Activated CD4-positive, alpha-beta T cell treated with anti-CD3 and anti-CD28 coated beads, Interleukin-10, Interleukin-2, amounts not matched to agents 100 ng/mL and 50 ng/mL, durations not matched to agents 16 hours and 8 hours (primary cell): Measurements from ENCODE around the gene SRP72.
"Not testable (repeated sequence)": the region's sequence is repeated elsewhere in the genome, so short reads cannot be mapped to it uniquely, and the experiment has no call there.

Source experiments
- DNase-seq: peaks from one replicate; pipeline ENCODE4 v3.0.0-alpha.2; 2020

SRP72 gene, protein sequence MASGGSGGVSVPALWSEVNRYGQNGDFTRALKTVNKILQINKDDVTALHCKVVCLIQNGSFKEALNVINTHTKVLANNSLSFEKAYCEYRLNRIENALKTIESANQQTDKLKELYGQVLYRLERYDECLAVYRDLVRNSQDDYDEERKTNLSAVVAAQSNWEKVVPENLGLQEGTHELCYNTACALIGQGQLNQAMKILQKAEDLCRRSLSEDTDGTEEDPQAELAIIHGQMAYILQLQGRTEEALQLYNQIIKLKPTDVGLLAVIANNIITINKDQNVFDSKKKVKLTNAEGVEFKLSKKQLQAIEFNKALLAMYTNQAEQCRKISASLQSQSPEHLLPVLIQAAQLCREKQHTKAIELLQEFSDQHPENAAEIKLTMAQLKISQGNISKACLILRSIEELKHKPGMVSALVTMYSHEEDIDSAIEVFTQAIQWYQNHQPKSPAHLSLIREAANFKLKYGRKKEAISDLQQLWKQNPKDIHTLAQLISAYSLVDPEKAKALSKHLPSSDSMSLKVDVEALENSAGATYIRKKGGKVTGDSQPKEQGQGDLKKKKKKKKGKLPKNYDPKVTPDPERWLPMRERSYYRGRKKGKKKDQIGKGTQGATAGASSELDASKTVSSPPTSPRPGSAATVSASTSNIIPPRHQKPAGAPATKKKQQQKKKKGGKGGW

GRCh38 chr4:56467284-56468096 lies at the start of gene SRP72:
SRP72 (plus strand) TSS chr4:56467617; CDS start chr4:56467636, 19 bp downstream.
- DNase-seq = peak; percentile 92

DNA sequence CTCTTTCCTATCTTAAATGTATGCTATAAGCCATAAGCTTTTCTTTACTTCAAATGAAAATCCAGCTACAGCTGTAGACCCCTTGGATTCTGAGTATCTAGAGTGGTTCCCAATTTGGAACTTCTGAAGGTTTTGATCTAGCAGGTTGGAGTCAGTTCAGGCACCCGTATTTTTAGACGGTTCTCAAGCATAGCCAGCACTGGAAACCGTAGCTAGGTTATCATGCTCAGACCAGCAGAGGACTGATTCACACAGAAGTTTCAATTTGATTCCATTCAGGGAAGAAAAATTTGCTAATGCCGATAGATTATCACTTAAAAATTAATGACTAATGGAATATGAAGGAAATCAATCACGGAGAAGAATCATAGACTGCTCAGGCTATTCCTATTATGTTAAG lies 43.2 kb upstream of the SRP72 start:
- DNase-seq = no peak

- DNase-seq = peak; percentile 19
Observed at GRCh38 chr4:56424697-56425514, 42.5 kb upstream of the SRP72 start.

DNA sequence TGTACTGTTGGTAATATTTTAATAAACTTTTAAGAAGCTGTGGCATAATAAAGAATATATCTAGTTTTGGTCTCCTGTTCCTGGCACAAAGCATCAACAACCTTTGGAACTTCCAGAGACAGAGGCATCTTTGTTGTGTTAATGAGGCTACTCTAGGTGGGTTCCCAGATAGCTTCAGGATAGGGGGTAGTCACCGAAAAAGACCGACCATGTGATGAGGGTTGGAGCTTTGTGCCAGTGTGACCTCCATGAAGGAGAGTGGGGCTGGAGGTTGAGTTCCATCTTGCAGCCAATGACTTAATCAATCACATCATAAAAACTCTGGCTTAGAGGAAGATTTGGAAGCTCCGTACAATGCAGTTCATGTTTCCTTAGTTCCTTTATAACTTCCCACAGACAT lies 41.9 kb upstream of the SRP72 start:
- DNase-seq = no peak

DNA sequence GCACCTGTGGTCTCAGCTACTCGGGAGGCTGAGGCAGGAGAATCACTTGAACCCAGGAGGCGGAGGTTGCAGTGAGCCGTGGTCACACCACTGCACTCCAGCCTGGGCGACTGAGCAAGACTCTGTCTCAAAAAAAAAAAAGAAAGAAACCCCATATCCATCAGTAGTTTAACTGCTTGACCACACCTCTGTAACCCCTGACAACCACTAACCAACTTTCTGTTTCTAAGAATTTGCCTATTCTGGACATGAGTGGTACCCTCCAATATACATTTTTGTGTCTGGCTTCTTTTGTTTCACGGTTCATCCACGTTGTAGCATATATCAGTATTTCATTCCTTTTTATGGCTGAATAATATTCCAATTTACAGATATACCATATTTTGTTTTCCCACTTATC lies 41.1 kb upstream of the SRP72 start:
- DNase-seq = no peak

DNA sequence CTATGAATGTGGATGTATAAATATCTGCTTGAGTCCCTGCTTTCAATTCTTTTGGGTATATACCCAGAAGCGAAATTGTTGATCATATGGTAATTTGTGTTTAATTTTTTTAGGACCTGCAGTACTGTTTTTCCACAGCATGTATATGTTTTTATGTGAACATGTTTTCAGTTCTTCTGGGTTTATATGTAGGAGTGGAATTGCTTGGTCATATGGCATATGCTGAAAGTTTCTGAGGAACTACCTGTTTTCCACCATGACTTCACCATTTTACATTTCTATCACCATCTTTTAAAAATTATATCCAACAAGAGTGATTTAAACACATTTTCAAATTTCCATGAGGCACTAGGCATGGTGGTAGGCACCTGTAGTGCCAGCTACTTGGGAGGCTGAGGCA lies 40.2 kb upstream of the SRP72 start:
- DNase-seq = no peak

- DNase-seq = no peak
Observed at GRCh38 chr4:56430203-56430602, 37.2 kb upstream of the SRP72 start.

GRCh38 chr4:56433280-56433679 lies 34.1 kb upstream of the SRP72 start:
- DNase-seq = no peak

DNA sequence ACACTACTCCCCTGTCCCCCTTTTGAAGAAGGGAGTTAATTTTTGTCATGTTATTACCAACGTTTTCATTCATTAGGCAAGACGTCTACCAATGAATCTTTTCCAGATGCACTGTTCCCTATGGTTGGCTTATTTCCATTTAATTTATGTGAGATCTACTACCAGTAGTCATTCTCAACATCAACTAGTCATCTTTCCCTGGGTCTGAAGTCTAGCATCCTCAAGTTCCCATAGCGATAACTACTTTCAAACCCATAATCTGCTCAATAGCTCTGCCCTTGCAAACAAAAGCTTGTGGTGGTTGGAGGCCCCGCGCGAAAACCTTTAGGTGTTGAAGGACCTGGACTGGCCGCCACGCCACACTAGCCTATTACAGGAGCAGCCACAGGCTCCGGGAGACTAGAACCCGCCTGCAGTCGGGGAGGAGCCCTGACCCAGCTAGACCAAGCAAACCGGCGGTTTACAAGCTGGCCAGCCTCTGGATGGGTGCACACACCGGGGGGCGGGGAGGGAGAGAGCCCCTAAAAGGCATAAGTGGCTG lies 32.7 kb upstream of the SRP72 start:
- peak; percentile 61 for DNase-seq

GRCh38 chr4:56435140-56435926 lies 32.1 kb upstream of the SRP72 start, which contains the start of gene PPAT:
PPAT (minus strand) TSS chr4:56435615; CDS start chr4:56435477, 138 bp downstream.
- peak; percentile 99 for DNase-seq

DNA sequence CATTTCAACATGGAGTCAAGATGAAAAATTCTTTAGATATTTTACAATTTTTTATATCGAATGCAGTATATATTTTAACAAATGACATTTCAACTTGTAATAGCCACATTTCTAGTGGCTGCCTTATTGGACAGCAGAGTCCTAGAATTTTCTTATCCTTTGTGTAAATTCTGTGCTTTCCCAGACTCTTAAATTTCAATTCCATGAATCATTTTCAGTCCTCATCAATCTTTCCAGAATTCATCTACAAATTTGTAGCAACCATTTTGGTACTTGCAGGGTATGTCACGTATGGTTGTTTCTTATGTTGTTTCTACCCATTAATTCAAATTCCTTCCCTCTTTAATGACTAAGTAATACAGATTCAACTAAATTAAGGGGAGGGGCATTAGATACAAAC lies 28.7 kb upstream of the SRP72 start:
- DNase-seq = no peak

DNA sequence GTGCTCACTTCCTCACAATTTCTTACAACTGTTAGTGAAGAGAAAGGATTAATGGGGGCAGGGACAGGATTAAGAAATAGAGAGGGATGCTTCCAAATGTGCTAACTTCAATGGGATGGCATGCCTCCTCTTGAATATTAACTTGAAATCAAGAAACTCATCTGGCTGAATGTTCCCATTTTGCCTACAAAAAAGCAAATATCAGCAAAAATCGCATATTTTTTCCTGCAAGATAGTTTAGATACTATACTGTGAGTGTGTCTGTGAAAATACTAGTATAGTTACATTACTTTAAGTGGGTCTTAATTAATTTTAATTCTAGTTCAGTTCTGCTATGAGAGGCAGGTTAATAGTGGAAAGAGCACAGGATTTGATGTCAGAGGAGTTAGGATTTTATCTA lies 26.4 kb upstream of the SRP72 start:
- no peak for DNase-seq

- DNase-seq = no peak
Observed at GRCh38 chr4:56444719-56445118, 22.7 kb upstream of the SRP72 start.

GRCh38 chr4:56445699-56446098 lies 21.7 kb upstream of the SRP72 start:
- no peak for DNase-seq

GRCh38 chr4:56448301-56448700 lies 19.1 kb upstream of the SRP72 start:
- DNase-seq = no peak

- not testable (repeated sequence) for DNase-seq
Observed at GRCh38 chr4:56449475-56449874, 17.9 kb upstream of the SRP72 start.

DNA sequence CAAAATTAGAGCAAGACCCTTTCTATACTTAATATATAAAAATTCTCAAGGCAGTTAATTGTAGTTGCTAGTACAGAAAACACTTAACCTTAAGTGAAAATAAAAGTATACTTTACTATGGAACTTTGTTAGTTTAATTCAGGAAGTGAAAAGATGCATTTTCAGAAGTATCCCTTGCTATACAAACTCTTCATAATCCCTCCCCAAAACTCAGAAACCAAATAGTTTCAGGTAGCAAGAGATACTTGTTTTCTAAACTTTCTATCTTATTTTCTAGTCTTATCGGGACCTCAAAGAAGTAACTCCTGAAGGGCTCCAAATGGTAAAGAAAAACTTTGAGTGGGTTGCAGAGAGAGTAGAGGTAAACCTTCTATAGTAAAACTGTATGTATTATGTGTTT lies 17.1 kb upstream of the SRP72 start:
- no peak for DNase-seq

DNA sequence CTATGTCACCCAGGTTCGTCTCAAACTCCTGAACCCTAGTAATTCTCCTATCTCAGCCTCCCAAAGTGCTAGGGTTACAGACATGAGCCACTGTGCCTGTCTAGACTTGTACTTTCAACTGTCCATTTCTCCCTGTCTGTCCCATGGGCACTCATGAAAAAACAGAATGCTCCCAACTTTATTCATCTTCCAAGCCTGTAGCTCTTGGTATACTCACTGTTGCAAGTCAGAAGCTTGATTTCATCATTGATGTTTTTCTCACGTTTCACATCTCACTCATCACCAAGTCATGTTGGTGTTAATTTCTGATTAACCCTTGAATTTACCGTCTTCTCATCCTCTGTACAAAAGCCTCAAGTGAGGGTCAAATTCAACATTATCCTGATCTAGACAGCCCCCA lies 7.3 kb upstream of the SRP72 start:
- DNase-seq = no peak

DNA sequence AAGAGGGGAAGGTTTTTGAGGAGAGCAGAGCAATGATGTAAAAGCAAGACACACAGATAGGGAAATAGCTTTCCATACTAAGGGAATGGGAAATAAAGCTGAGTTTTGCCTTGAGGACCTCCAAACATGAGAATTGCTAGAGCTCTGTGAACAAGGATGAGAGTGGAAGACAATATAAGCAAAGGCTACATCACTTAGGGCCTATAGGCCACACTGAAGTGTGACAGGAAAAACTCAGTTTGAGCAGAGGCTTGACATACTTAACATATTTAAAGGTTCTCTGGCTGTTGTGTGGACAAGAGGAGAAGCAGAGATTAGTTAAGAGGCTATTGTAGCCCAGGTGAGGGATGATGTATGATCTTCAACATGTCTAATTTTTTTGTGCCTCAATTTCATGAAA lies 5.3 kb upstream of the SRP72 start:
- no peak for DNase-seq

DNA sequence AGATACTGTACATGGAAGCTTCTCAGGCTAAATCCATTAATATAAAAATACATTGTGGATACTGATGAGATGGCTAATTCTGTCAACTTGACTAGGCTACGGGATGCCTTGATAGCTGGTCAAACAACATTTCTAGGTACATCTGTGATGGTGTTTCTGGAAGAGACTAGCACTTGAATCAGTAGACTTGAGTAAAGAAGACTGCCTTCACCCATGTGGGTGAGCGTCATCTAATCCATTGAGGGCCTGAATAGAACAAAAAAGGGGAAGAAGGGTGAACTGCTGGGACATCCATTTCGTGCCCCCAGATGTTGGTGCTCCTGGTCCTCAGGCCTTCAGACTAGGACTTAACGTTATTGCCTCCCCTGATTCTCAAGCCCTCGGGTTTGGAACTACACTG lies 3.7 kb upstream of the SRP72 start:
- no peak for DNase-seq

DNA sequence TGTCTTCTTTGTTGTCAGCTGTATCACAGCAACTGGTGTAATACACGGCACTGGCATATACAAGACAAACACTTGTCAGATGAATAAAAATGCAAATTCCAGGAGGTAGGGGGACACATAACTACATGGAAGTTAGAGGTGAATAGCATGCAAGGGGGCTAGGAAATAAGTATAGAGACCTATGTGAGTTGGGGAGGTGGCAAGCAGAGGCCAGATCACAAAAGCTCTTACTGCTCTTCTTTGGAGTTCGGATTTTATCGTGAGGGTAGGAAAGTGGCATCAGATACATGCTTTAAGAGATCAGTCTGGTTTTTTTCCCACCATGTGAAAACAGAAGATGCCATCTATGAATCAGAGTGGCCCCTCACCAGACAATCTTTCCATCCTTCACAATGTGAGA lies 2.8 kb upstream of the SRP72 start:
- no peak for DNase-seq
